Smooth muscle cell of the coronary artery (primary cell): ENCODE results near the gene TNS4. TPM values are rescaled to one million over a fixed set of nuclear protein-coding genes. Genes with fewer than 3 reads are reported as not detected.

ENCODE experiments used
- total RNA-seq: library from RNA; depleted of rRNA; stranded (reverse); fragments of >200 nt; gene quantifications from 2 replicates; pipeline ENCODE4 v1.2.3, GENCODE V29; 2014; ENCODE audit warnings: low replicate concordance

Gene TNS4, protein sequence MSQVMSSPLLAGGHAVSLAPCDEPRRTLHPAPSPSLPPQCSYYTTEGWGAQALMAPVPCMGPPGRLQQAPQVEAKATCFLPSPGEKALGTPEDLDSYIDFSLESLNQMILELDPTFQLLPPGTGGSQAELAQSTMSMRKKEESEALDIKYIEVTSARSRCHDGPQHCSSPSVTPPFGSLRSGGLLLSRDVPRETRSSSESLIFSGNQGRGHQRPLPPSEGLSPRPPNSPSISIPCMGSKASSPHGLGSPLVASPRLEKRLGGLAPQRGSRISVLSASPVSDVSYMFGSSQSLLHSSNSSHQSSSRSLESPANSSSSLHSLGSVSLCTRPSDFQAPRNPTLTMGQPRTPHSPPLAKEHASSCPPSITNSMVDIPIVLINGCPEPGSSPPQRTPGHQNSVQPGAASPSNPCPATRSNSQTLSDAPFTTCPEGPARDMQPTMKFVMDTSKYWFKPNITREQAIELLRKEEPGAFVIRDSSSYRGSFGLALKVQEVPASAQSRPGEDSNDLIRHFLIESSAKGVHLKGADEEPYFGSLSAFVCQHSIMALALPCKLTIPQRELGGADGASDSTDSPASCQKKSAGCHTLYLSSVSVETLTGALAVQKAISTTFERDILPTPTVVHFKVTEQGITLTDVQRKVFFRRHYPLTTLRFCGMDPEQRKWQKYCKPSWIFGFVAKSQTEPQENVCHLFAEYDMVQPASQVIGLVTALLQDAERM
- total RNA-seq: not detected in 2 replicates

DNA sequence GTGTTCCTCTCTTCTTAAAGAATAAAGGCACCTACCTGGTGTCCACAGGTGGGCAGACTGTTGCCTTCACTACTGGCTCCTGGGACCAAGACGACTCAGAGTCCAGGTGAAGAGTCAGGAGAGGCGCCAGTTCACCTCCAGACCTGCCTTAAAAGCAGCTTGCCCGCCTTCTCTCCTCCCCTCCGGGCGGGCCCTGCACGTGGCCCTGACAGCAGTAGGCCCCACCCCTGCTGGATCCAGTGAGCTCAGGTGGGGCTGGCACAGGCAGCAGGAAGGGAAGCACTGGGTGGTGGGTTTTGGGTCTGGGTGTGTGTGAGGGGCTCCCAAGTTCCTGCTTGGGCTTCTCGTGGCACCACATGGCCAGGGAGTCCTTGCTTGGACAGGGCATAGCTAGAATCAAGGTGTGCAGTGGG lies at the start of gene TNS4:
TSS of gene TNS4 (minus strand) at position 125 of the 413 bp plus-strand sequence. CDS start 5,198 bp downstream, outside the sequence.

DNA sequence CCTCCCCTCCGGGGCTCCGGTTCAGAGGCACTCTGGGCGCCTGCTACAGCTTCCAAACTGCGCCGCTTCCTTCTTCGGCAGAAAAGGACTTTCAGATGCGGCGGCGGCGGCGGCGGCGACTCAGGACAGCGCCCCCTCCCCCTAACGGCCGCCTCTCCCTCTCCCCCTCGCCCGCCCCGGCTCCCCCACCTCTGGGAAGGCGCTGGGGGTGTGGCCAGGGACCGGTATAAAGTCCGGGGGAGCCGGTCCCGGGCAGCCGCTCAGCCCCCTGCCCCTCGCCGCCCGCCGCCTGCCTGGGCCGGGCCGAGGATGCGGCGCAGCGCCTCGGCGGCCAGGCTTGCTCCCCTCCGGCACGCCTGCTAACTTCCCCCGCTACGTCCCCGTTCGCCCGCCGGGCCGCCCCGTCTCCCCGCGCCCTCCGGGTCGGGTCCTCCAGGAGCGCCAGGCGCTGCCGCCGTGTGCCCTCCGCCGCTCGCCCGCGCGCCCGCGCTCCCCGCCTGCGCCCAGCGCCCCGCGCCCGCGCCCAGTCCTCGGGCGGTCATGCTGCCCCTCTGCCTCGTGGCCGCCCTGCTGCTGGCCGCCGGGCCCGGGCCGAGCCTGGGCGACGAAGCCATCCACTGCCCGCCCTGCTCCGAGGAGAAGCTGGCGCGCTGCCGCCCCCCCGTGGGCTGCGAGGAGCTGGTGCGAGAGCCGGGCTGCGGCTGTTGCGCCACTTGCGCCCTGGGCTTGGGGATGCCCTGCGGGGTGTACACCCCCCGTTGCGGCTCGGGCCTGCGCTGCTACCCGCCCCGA lies 58.0 kb downstream of the TNS4 start, which contains the start of gene IGFBP4:
TSS of gene IGFBP4 (plus strand) at position 255 of the 792 bp plus-strand sequence. CDS start at position 541, 286 bp downstream.

Other genes with a start within 250 kb of the TNS4 start
- 1.5 and 5.6 TPM in 2 replicates for gene CDC6, start 213.7 kb downstream of the TNS4 start, total RNA-seq
- 5.7 and 11.7 TPM in 2 replicates for gene RARA, start 192.4 kb downstream of the TNS4 start, total RNA-seq
- gene GJD3, start 136.9 kb downstream of the TNS4 start, total RNA-seq: 0.23 and 0.35 TPM in 2 replicates
- 1.4 and 20.0 TPM in 2 replicates for gene TOP2A, start 83.7 kb downstream of the TNS4 start, total RNA-seq
- gene IGFBP4, start 58.2 kb downstream of the TNS4 start, total RNA-seq: 92.4 and 288 TPM in 2 replicates
- gene CCR7, start 63.8 kb upstream of the TNS4 start, total RNA-seq: not detected in 2 replicates
- gene SMARCE1, start 146.2 kb upstream of the TNS4 start, total RNA-seq: 68.1 and 78.9 TPM in 2 replicates
- gene KRT222, start 163.6 kb upstream of the TNS4 start, total RNA-seq: 1.3 TPM in 1 of 2 replicates, not detected in the other
- gene KRT24, start 202.1 kb upstream of the TNS4 start, total RNA-seq: not detected in 2 replicates